Measurements from ENCODE around the gene CAPS.

CAPS gene

GRCh38 chr19:5921516-5922160, 7.6 kb downstream of the CAPS start:
- ChIA-PET CTCF (interaction anchor here (1.4 kb wide), 1 partner anchor 118 kb away, joined by 5 read pairs; no protein-coding TSS in a partner anchor), POLR2A (no interaction called here)
- no peak for DNase-seq (ENCODE audit: extremely low spot score)
- no peak for TF ChIP-seq CTCF (IDR thresholded peaks at IDR 0.05; ENCODE audit: control extremely low read depth, extremely low read depth, low read depth, missing control alignments)

- CTCF ChIA-PET = interaction anchor here (1.1 kb wide), 1 partner anchor 101 kb away, joined by 3 read pairs; no protein-coding TSS in a partner anchor
- TF ChIP-seq CTCF (IDR thresholded peaks at IDR 0.05; ENCODE audit: control extremely low read depth, extremely low read depth, low read depth, missing control alignments) = no peak
- DNase-seq (ENCODE audit: extremely low spot score) = no peak
- POLR2A ChIA-PET = no interaction called here
Observed at GRCh38 chr19:5922161-5922545, 8.1 kb downstream of the CAPS start.

GRCh38 chr19:5923356-5923755, 9.3 kb downstream of the CAPS start:
- ChIA-PET POLR2A (no interaction called here), CTCF (interaction anchor here (1.1 to 1.2 kb wide), 2 partner anchors 99 to 119 kb away, joined by 3 to 4 read pairs; no protein-coding TSS in a partner anchor)
- no peak for TF ChIP-seq CTCF (IDR thresholded peaks at IDR 0.05; ENCODE audit: control extremely low read depth, extremely low read depth, low read depth, missing control alignments)
- DNase-seq (ENCODE audit: extremely low spot score) = no peak

GRCh38 chr19:5925830-5926427, 11.9 kb downstream of the CAPS start:
- ChIA-PET CTCF (interaction anchor here (0.8 to 1.7 kb wide), 3 partner anchors 23 to 96 kb away, joined by 3 to 5 read pairs (median 3); no protein-coding TSS in a partner anchor), POLR2A (interaction anchor here (0.6 to 0.7 kb wide), 2 partner anchors 485 to 650 kb away, joined by 4 to 5 read pairs; no protein-coding TSS in a partner anchor)
- TF ChIP-seq CTCF (IDR thresholded peaks at IDR 0.05; ENCODE audit: control extremely low read depth, extremely low read depth, low read depth, missing control alignments) = no peak
- no peak for DNase-seq (ENCODE audit: extremely low spot score)

- ChIA-PET POLR2A (no interaction called here), CTCF (interaction anchor here (1.7 to 1.8 kb wide), 2 partner anchors 41 to 95 kb away, joined by 5 read pairs; no protein-coding TSS in a partner anchor)
- DNase-seq (ENCODE audit: extremely low spot score) = no peak
- no peak for TF ChIP-seq CTCF (IDR thresholded peaks at IDR 0.05; ENCODE audit: control extremely low read depth, extremely low read depth, low read depth, missing control alignments)
Observed at GRCh38 chr19:5926641-5927440, 12.8 kb downstream of the CAPS start.

- ChIA-PET POLR2A (no interaction called here), CTCF (interaction anchor here (1.7 to 1.8 kb wide), 2 partner anchors 10 to 94 kb away, joined by 4 to 5 read pairs; no protein-coding TSS in a partner anchor)
- peak; percentile 79 for DNase-seq (ENCODE audit: extremely low spot score)
- TF ChIP-seq CTCF (IDR thresholded peaks at IDR 0.05; ENCODE audit: control extremely low read depth, extremely low read depth, low read depth, missing control alignments) = no peak
Observed at GRCh38 chr19:5927441-5927821, 13.4 kb downstream of the CAPS start.
